ENCODE data around the gene VHLL.

VHLL gene

DNA sequence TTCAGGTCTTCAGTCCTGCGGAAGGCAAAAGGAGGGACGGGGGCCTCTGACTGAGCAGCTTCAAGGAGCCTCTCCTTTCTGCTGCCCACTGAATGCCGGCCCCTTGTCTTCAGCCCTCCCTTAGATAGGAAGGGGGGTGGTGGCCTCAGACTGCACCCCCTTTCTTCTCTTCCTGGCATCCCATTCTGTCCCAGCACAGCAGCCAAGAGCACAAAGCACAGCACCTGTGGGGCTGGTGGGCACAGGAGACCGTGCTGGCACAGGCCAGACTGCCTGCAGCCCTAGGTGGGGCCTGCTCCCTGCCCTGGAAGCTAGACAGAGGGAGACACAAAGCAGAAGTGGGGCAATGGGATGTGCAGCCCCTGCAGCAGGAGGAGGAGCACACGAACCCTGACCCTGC lies 49.5 kb downstream of the VHLL start:
- no peak for DNase-seq

All from NCI-H510A treated with DMSO at 0.1 percent for 48 hours (cell line).